ENCODE measurements around the gene PASD1.

Gene PASD1

DNA sequence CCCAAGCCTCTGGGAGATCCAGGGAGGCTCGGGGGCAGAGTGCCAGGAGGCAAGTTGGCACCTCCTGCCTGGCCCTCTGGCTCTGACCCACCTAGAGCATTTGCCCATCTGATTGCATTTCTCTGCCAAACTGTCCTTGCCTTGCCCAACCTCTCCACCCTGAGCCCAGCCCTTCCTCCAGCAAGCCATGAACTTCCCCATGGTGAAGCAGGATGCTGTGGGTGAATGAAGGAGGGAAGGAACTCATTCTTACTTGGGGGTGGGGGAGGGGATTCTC, 161.8 kb downstream of the PASD1 start:
- in situ Hi-C loops (cut with MboI; ENCODE audit: low sequenced_read_pairs, unreplicated experiment): no loop called here
- no peak for DNase-seq (ENCODE audit: low spot score)

More for the DNA sequence above, 161.8 kb downstream of the PASD1 start:
- TF ChIP-seq, protein P1, sequence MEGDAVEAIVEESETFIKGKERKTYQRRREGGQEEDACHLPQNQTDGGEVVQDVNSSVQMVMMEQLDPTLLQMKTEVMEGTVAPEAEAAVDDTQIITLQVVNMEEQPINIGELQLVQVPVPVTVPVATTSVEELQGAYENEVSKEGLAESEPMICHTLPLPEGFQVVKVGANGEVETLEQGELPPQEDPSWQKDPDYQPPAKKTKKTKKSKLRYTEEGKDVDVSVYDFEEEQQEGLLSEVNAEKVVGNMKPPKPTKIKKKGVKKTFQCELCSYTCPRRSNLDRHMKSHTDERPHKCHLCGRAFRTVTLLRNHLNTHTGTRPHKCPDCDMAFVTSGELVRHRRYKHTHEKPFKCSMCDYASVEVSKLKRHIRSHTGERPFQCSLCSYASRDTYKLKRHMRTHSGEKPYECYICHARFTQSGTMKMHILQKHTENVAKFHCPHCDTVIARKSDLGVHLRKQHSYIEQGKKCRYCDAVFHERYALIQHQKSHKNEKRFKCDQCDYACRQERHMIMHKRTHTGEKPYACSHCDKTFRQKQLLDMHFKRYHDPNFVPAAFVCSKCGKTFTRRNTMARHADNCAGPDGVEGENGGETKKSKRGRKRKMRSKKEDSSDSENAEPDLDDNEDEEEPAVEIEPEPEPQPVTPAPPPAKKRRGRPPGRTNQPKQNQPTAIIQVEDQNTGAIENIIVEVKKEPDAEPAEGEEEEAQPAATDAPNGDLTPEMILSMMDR (IDR thresholded peaks at IDR 0.05; ENCODE audit: borderline replicate concordance, control extremely low read depth, extremely low read depth, insufficient read depth, missing control alignments): no peak

Measured in GM13976 (cell line).